Muscle layer of duodenum (tissue), 2 donors: Measurements from ENCODE around the gene TENT4A.

ENCODE experiments used
- H3K27ac ChIP-seq: one replicate; pipeline ENCODE4 v1.7.0; 2013; ENCODE audit warnings: mild to moderate bottlenecking, low read length
- H3K27me3 ChIP-seq: one replicate; pipeline ENCODE4 v1.7.0; 2013; ENCODE audit warnings: low read depth, mild to moderate bottlenecking, control low read depth, low read length
- H3K36me3 ChIP-seq, 2 donors: one replicate each; pipeline ENCODE4 v1.7.0; 2013; ENCODE audit warnings: low read length in 2 of 2, control low read depth in 1 of 2, mild to moderate bottlenecking in 1 of 2; ENCODE audit not compliant: insufficient read depth in 2 of 2, control insufficient read depth in 1 of 2
- H3K4me1 ChIP-seq, 2 donors: one replicate each; pipeline ENCODE4 v1.7.0; 2013; ENCODE audit warnings: low read length in 2 of 2, mild to moderate bottlenecking in 2 of 2, control low read depth in 1 of 2, moderate library complexity in 1 of 2; ENCODE audit not compliant: insufficient read depth in 2 of 2, control insufficient read depth in 1 of 2
- H3K4me3 ChIP-seq, 2 donors: one replicate each; pipeline ENCODE4 v1.7.0; 2013; ENCODE audit warnings: low read length in 2 of 2, low read depth in 1 of 2, mild to moderate bottlenecking in 1 of 2
- H3K9me3 ChIP-seq, 2 donors: one replicate each; pipeline ENCODE4 v1.7.0; 2013; ENCODE audit warnings: low read length in 2 of 2, control low read depth in 1 of 2, mild to moderate bottlenecking in 1 of 2; ENCODE audit not compliant: control insufficient read depth in 1 of 2
- donor health status: healthy.

The TENT4A gene

GRCh38 chr5:6746244-6746643 lies 33.0 kb downstream of the TENT4A start:
- Histone ChIP-seq H3K4me1 (peaks cover 0 to 10% of the 10 kb centered on the region in 2 donors), H3K9me3 (no peaks in the 10 kb centered on the region), H3K36me3 (peaks cover 45 to 72% of the 10 kb centered on the region in 2 donors), H3K27ac (no peak overlapping the region), H3K4me3 (no peak overlapping the region), H3K27me3 (no peaks in the 10 kb centered on the region)

DNA sequence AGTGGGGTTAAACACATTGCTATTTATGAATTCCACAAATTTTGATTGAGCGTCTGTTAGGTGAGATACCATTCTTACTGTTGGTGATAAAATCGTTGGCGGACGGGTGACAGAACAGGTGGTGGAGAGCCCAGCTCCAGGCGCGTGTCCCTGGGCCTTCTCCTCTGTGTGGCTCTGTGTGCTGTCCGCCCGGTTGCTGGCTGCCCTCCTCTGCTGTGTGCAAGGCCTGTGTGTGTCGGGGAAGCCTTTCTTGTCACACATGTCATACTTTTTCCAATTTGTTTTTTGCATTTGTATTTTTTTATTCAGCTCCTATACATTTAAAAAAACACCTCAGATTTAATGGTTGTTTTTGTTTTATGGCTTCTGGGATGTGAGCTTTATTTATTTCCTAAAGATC lies 33.9 kb downstream of the TENT4A start:
- H3K36me3 ChIP-seq = peaks cover 52 to 72% of the 10 kb centered on the region in 2 donors

DNA sequence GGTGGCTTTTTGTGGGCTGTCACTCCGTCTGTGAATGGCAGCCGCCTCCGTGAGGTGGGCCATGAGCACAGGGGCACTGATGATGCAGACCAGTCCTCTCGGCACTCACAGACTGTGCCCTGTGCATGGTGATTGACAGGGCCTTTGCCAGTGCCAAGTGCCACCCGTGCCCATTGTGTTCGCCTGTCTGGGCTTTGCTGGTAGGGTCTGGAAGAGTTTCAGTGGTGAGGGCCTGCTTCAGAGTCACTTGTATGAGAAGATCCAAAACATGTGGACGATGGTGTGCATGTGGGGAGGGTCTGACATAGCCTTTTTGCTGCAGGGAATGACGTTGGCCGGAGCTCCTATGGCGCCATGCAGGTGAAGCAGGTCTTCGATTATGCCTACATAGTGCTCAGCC lies 34.9 kb downstream of the TENT4A start:
- Histone ChIP-seq H3K27ac (no peak overlapping the region), H3K4me3 (no peak overlapping the region), H3K27me3 (no peaks in the 10 kb centered on the region), H3K9me3 (no peaks in the 10 kb centered on the region), H3K36me3 (peaks cover 58 to 70% of the 10 kb centered on the region in 2 donors), H3K4me1 (peaks cover 0 to 10% of the 10 kb centered on the region in 2 donors)

More for the DNA sequence above, 33.9 kb downstream of the TENT4A start:
- peaks cover 0 to 10% of the 10 kb centered on the region in 2 donors for H3K4me1 ChIP-seq
- H3K27ac ChIP-seq = no peak overlapping the region
- H3K27me3 ChIP-seq = no peaks in the 10 kb centered on the region
- H3K4me3 ChIP-seq = no peak overlapping the region
- no peaks in the 10 kb centered on the region for H3K9me3 ChIP-seq

DNA sequence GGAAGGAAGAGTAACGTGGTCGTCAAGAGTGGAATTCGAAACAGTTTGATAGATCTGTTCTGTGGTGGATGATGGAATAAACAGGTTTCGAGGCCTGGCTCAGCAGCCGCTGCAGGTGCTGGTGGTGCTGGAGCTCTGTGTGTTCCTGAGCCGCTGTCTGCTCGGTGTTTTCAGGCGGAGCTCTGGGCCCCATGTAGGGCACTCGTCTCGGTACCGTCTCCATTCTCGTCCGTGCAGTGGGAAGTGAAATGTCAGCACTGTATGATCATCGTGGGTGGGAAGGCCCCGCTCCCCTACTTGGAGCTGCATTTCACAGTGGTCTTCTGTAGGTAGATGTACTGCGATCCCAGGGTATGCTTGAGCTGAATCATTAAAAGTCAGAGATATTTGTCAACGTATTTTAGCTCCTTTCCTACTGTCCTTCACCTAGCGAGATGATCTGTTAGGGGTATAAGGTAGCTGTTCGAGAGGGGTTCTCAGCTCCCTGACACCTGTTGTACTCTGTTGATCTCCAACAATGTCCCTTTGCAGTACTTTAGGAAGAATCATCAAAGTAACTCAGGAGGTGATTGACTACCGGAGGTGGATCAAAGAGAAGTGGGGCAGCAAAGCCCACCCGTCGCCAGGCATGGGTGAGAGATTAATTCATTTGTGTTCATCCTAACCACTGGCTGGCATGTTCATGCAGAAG lies 35.9 kb downstream of the TENT4A start:
- H3K4me1 ChIP-seq = peaks cover 0 to 10% of the 10 kb centered on the region in 2 donors
- no peak overlapping the region for H3K4me3 ChIP-seq
- no peak overlapping the region for H3K27ac ChIP-seq
- H3K36me3 ChIP-seq = peaks cover 55 to 73% of the 10 kb centered on the region in 2 donors
- H3K27me3 ChIP-seq = no peaks in the 10 kb centered on the region
- no peaks in the 10 kb centered on the region for H3K9me3 ChIP-seq

- Histone ChIP-seq H3K27me3 (no peaks in the 10 kb centered on the region), H3K36me3 (peaks cover 55 to 80% of the 10 kb centered on the region in 2 donors), H3K4me1 (peaks cover 0 to 4% of the 10 kb centered on the region in 2 donors), H3K4me3 (no peak overlapping the region), H3K27ac (no peak overlapping the region), H3K9me3 (no peaks in the 10 kb centered on the region)
Measured at GRCh38 chr5:6750142-6750840, 37.1 kb downstream of the TENT4A start.

DNA sequence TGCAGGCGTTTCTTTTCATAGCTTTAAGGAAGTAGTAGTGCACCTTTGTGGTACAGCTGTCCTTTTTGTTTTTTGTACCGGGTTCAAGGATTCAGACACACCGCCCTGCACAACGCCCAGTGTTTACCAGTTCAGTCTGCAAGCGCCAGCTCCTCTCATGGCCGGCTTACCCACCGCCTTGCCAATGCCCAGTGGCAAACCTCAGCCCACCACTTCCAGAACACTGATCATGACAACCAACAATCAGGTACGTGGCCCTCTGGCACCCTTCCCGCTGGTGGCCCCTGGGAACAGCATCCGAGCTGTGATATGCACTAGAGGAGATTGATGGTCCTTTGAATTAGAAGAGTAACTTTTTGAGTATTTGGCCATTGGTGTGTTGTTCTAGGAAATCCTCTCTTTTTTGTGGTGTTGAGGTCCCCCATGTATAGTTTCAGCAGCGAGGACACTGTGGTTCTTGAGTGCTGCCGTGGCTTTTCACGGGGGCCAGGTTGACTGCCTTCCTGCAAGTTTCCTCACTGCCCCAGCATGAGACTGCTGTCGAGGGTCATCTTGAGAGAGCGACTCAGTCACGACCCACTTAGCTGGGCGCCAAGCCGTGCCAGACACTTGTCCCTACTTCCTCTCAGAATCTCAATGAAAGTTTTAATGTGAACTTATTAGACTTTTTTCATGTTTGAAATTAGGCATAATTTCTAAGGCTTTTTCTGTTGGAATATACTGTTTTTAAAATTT lies 37.9 kb downstream of the TENT4A start:
- Histone ChIP-seq H3K27me3 (no peaks in the 10 kb centered on the region), H3K4me3 (no peak overlapping the region), H3K27ac (no peak overlapping the region), H3K36me3 (peaks cover 62 to 85% of the 10 kb centered on the region in 2 donors), H3K4me1 (no peaks in the 10 kb centered on the region), H3K9me3 (no peaks in the 10 kb centered on the region)

GRCh38 chr5:6752236-6752635 lies 39.0 kb downstream of the TENT4A start:
- Histone ChIP-seq H3K27ac (no peak overlapping the region), H3K27me3 (no peaks in the 10 kb centered on the region), H3K9me3 (no peaks in the 10 kb centered on the region), H3K4me1 (no peaks in the 10 kb centered on the region), H3K36me3 (peaks cover 62 to 80% of the 10 kb centered on the region in 2 donors), H3K4me3 (no peak overlapping the region)

- Histone ChIP-seq H3K36me3 (peaks cover 61 to 86% of the 10 kb centered on the region in 2 donors), H3K4me1 (no peaks in the 10 kb centered on the region), H3K9me3 (no peaks in the 10 kb centered on the region), H3K27me3 (no peaks in the 10 kb centered on the region), H3K4me3 (no peak overlapping the region), H3K27ac (no peak overlapping the region)
Measured at GRCh38 chr5:6752782-6753181, 39.5 kb downstream of the TENT4A start.

GRCh38 chr5:6753851-6754250 lies 40.6 kb downstream of the TENT4A start:
- no peaks in the 10 kb centered on the region for H3K27me3 ChIP-seq
- no peaks in the 10 kb centered on the region for H3K4me1 ChIP-seq
- H3K9me3 ChIP-seq = no peaks in the 10 kb centered on the region
- no peak overlapping the region for H3K27ac ChIP-seq
- H3K36me3 ChIP-seq = peaks cover 51 to 86% of the 10 kb centered on the region in 2 donors
- no peak overlapping the region for H3K4me3 ChIP-seq

DNA sequence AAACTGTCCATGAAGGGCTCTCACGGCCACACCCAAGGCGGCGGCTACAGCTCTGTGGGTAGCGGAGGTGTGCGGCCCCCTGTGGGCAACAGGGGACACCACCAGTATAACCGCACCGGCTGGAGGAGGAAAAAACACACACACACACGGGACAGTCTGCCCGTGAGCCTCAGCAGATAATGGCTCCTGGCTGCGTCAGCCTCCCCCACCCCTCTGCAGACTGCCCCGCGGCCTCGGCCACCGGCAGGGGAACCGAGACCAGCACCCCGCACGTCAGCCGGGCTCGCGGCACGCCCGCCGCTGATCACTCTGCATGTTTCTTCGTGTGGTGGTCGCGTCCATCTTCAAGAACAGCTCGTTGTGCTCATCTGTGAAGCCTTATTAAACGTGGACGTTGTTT lies 41.5 kb downstream of the TENT4A start:
- H3K27ac ChIP-seq = no peak overlapping the region

GRCh38 chr5:6755519-6755918 lies 42.3 kb downstream of the TENT4A start:
- Histone ChIP-seq H3K4me3 (no peak overlapping the region), H3K27me3 (no peaks in the 10 kb centered on the region), H3K4me1 (no peaks in the 10 kb centered on the region), H3K27ac (no peak overlapping the region), H3K36me3 (peaks cover 38 to 76% of the 10 kb centered on the region in 2 donors), H3K9me3 (no peaks in the 10 kb centered on the region)

More for the DNA sequence above, 41.5 kb downstream of the TENT4A start:
- no peaks in the 10 kb centered on the region for H3K9me3 ChIP-seq
- H3K27me3 ChIP-seq = no peaks in the 10 kb centered on the region
- H3K4me1 ChIP-seq = no peaks in the 10 kb centered on the region
- no peak overlapping the region for H3K4me3 ChIP-seq
- peaks cover 45 to 81% of the 10 kb centered on the region in 2 donors for H3K36me3 ChIP-seq
